OCI-LY7 (cell line): ENCODE results near the gene SNHG17. TPM values are rescaled to one million over a fixed set of nuclear protein-coding genes. Genes with fewer than 3 reads are reported as not detected.

Source experiments
- small RNA-seq: library from RNA; depleted of rRNA; stranded (forward); fragments of <200 nt; gene quantifications from one replicate; pipeline ENCODE3, GENCODE V24; 2014
- total RNA-seq, 2 experiments: library from RNA; depleted of rRNA in 1 of 2; stranded (reverse); fragments of >200 nt in 1 of 2; shearing (Covaris generic) in 1 of 2; gene quantifications; 2 replicates each; pipeline ENCODE4 v1.2.3, GENCODE V29; 2014 to 2022

Gene SNHG17
- total RNA-seq, 2 experiments from 2014 or later, result 49.1 to 111 TPM

Small RNA genes within 50 kb of the gene (small RNA-seq; reads per million reads assigned to genes)
- gene RF00056, result not detected
- 26.9 reads per million, percentile 97 among the genes with 10 or more reads in this experiment for gene SNORA60
- 38.0 reads per million, percentile 98 among the genes with 10 or more reads in this experiment for gene SNORA71A
- gene SNORA71B, result 44.3 reads per million, percentile 98 among the genes with 10 or more reads in this experiment
- gene SNORA71C, result 5.6 reads per million, percentile 92 among the genes with 10 or more reads in this experiment
- gene SNORA71D, result 235 reads per million, percentile 99 among the genes with 10 or more reads in this experiment
- not detected for gene SNORA71E

Other genes starting within 250 kb of the SNHG17 start
- not detected in 2 replicates for gene KIAA1755, start 174.6 kb downstream of the SNHG17 start, total RNA-seq (2014; rRNA removed; shearing (Covaris generic))
- not detected in 2 replicates for gene KIAA1755, start 174.6 kb downstream of the SNHG17 start, total RNA-seq (2022)
- gene BPI, start 131.2 kb downstream of the SNHG17 start, total RNA-seq (2014; rRNA removed; shearing (Covaris generic)), result not detected in 2 replicates
- not detected in 2 replicates for gene BPI, start 131.2 kb downstream of the SNHG17 start, total RNA-seq (2022)
- not detected in 2 replicates for gene LBP, start 88.8 kb downstream of the SNHG17 start, total RNA-seq (2014; rRNA removed; shearing (Covaris generic))
- not detected in 2 replicates for gene LBP, start 88.8 kb downstream of the SNHG17 start, total RNA-seq (2022)
- 19.0 and 20.9 TPM in 2 replicates for gene RALGAPB, start 37.5 kb upstream of the SNHG17 start, total RNA-seq (2014; rRNA removed; shearing (Covaris generic))
- 40.0 and 42.9 TPM in 2 replicates for gene RALGAPB, start 37.5 kb upstream of the SNHG17 start, total RNA-seq (2022)
- not detected in 2 replicates for gene ADIG, start 145.9 kb upstream of the SNHG17 start, total RNA-seq (2014; rRNA removed; shearing (Covaris generic))
- gene ADIG, start 145.9 kb upstream of the SNHG17 start, total RNA-seq (2022), result not detected in 2 replicates
- gene ARHGAP40, start 166.5 kb upstream of the SNHG17 start, total RNA-seq (2014; rRNA removed; shearing (Covaris generic)), result not detected in 2 replicates
- not detected in 2 replicates for gene ARHGAP40, start 166.5 kb upstream of the SNHG17 start, total RNA-seq (2022)